Measurements from ENCODE around the gene SNCA. TPM values are rescaled to one million over a fixed set of nuclear protein-coding genes. Genes with fewer than 3 reads are reported as not detected.

Gene SNCA
- total and polyA plus RNA-seq, 3 donors from 2014 or later = 1.5 to 6.4 (median 2.0) TPM

- no peaks in the 10 kb centered on the region for H3K36me3 ChIP-seq (ENCODE audit: low read depth, missing control alignments)
- H3K4me1 ChIP-seq = no peaks in the 10 kb centered on the region
- H3K4me3 ChIP-seq = no peak overlapping the region
- H3K9me3 ChIP-seq = no peaks in the 10 kb centered on the region
- H3K27ac ChIP-seq = no peak overlapping the region
- DNase-seq = peak; percentile 67
- TF ChIP-seq POLR2A (IDR thresholded peaks at IDR 0.05) = no peak
- no peak for TF ChIP-seq CTCF (IDR thresholded peaks at IDR 0.05)
- 68 to 71% methylated on average over 3 of the region's 3 CpGs for WGBS, 2 donors
- H3K27me3 ChIP-seq = no peaks in the 10 kb centered on the region
- intact Hi-C loops (cut with DNase I; ENCODE audit: low total_unique reads) = no loop called here
Observed at GRCh38 chr4:89769856-89770255, 67.1 kb downstream of the SNCA start.

- Histone ChIP-seq H3K27ac (no peak overlapping the region), H3K9me3 (no peaks in the 10 kb centered on the region)
- intact Hi-C loops (cut with DNase I; ENCODE audit: low total_unique reads) = no loop called here
Observed at GRCh38 chr4:89767924-89768323, 69.0 kb downstream of the SNCA start.

GRCh38 chr4:89765966-89766365, 71.0 kb downstream of the SNCA start:
- no peak overlapping the region for H3K4me3 ChIP-seq
- H3K4me1 ChIP-seq = no peaks in the 10 kb centered on the region
- peak; percentile 17 for DNase-seq
- H3K36me3 ChIP-seq (ENCODE audit: low read depth, missing control alignments) = no peaks in the 10 kb centered on the region
- no peaks in the 10 kb centered on the region for H3K9me3 ChIP-seq
- 27 to 41% methylated on average over 2 of the region's 2 CpGs for WGBS, 2 donors
- no peak overlapping the region for H3K27ac ChIP-seq
- H3K27me3 ChIP-seq = no peaks in the 10 kb centered on the region
- intact Hi-C loops (cut with DNase I; ENCODE audit: low total_unique reads) = no loop called here
- TF ChIP-seq CTCF (IDR thresholded peaks at IDR 0.05) = no peak
- TF ChIP-seq POLR2A (IDR thresholded peaks at IDR 0.05) = no peak

More at GRCh38 chr4:89767924-89768323, 69.0 kb downstream of the SNCA start:
- H3K36me3 ChIP-seq (ENCODE audit: low read depth, missing control alignments) = no peaks in the 10 kb centered on the region
- no peaks in the 10 kb centered on the region for H3K4me1 ChIP-seq
- DNase-seq = no peak
- no peak overlapping the region for H3K4me3 ChIP-seq
- H3K27me3 ChIP-seq = no peaks in the 10 kb centered on the region
- no peak for TF ChIP-seq POLR2A (IDR thresholded peaks at IDR 0.05)

- Histone ChIP-seq H3K4me3 (no peak overlapping the region), H3K27me3 (no peaks in the 10 kb centered on the region), H3K9me3 (no peaks in the 10 kb centered on the region), H3K27ac (no peak overlapping the region), H3K36me3 (ENCODE audit: low read depth, missing control alignments) (no peaks in the 10 kb centered on the region), H3K4me1 (no peaks in the 10 kb centered on the region)
- DNase-seq = no peak
- TF ChIP-seq POLR2A (IDR thresholded peaks at IDR 0.05) (no peak), CTCF (IDR thresholded peaks at IDR 0.05) (no peak)
- 18 to 35% methylated on average over 2 of the region's 2 CpGs for WGBS, 2 donors
- intact Hi-C loops (cut with DNase I; ENCODE audit: low total_unique reads) = no loop called here
Observed at GRCh38 chr4:89765528-89765927, 71.4 kb downstream of the SNCA start.

GRCh38 chr4:89762311-89762710, 74.7 kb downstream of the SNCA start:
- intact Hi-C loops (cut with DNase I; ENCODE audit: low total_unique reads) = no loop called here
- Histone ChIP-seq H3K36me3 (ENCODE audit: low read depth, missing control alignments) (no peaks in the 10 kb centered on the region), H3K27me3 (no peaks in the 10 kb centered on the region), H3K4me1 (no peaks in the 10 kb centered on the region), H3K9me3 (no peaks in the 10 kb centered on the region), H3K27ac (no peak overlapping the region), H3K4me3 (no peak overlapping the region)
- no peak for TF ChIP-seq POLR2A (IDR thresholded peaks at IDR 0.05)
- no peak for TF ChIP-seq CTCF (IDR thresholded peaks at IDR 0.05)
- WGBS, 2 donors = 88 to 91% methylated on average over 3 of the region's 3 CpGs
- DNase-seq = no peak
